ENCODE results near the gene SLC10A6. TPM values are rescaled to one million over a fixed set of nuclear protein-coding genes. Genes with fewer than 3 reads are reported as not detected.

Gene SLC10A6
- total and polyA plus RNA-seq, 4 donors = 0.05 to 0.25 TPM; not detected in 2

DNA sequence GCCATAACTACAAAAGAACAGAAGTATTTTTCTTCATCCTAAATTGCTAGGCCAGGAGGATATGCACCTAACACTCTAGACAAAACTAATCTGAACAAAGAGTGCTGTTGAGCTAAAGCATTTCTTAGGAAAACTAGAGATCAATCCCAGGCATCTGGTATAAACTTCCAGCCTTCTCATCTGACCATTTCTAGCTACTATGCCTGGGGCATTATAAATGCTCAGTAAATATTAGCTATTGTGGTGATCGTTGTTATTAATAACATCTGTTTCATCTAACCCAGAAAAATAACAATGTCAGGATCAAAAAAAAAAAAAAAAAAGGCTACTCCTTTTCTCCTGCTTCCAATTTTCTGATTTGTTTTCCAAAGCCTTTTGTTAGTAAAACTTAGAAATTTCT lies 7.7 kb upstream of the SLC10A6 start:
- Histone ChIP-seq H3K36me3 (ENCODE audit: control insufficient read depth in 4 of 4, insufficient read depth in 3 of 4, low read depth in 1 of 4, low read length in 3 of 4) (no peaks in the 10 kb centered on the region), H3K4me1 (ENCODE audit: control insufficient read depth in 4 of 4, insufficient read depth in 4 of 4, low read length in 3 of 4) (no peaks in the 10 kb centered on the region), H3K27ac (ENCODE audit: low read depth in 1 of 2, low read length in 2 of 2) (no peak overlapping the region), H3K27me3 (ENCODE audit: control insufficient read depth in 4 of 4, insufficient read depth in 4 of 4, low read length in 3 of 4) (no peaks in the 10 kb centered on the region), H3K9ac (ENCODE audit: low read depth in 1 of 2, low read length in 2 of 2) (no peak overlapping the region), H3K4me3 (ENCODE audit: low read depth in 1 of 3, low read length in 3 of 3) (no peak overlapping the region), H3K9me3 (ENCODE audit: control insufficient read depth in 4 of 4, low read length in 3 of 4) (no peaks in the 10 kb centered on the region)
- DNase-seq (ENCODE audit: low spot score) = no peak
- TF ChIP-seq EGR1 (IDR thresholded peaks at IDR 0.05; ENCODE audit: low read depth in 2 of 2) (no peak), FOXA1 (IDR thresholded peaks at IDR 0.05) (no peak), NR2F2 (IDR thresholded peaks at IDR 0.05) (no peak), RAD21 (IDR thresholded peaks at IDR 0.05) (no peak), TAF1 (conservative IDR thresholded peaks at IDR 0.05) (no peak), JUND (IDR thresholded peaks at IDR 0.05) (no peak), HNF4G (IDR thresholded peaks at IDR 0.05) (no peak)
- 86% methylated on average over 1 of the region's 1 CpG for WGBS

DNA sequence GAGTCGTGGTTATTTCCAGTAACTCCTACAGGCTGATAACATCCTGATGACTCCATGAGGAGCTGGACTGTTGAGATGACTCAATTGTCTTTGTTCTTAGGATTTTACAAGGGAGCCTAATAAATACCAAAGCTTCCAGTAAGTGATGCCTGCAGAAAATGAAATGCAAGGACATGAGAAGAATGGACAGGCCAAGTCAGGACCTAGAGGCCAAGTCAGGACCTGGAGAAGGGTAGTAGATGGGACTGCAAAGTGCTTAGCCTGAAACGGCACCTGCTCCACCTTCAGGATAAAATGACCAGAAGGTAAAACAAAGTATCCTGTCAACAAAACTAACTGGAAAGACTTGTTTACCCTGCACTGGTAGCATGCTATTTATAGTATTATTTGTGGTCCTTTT lies 6.4 kb upstream of the SLC10A6 start:
- TF ChIP-seq EGR1 (IDR thresholded peaks at IDR 0.05; ENCODE audit: low read depth in 2 of 2) = no peak
- TF ChIP-seq, protein P1, sequence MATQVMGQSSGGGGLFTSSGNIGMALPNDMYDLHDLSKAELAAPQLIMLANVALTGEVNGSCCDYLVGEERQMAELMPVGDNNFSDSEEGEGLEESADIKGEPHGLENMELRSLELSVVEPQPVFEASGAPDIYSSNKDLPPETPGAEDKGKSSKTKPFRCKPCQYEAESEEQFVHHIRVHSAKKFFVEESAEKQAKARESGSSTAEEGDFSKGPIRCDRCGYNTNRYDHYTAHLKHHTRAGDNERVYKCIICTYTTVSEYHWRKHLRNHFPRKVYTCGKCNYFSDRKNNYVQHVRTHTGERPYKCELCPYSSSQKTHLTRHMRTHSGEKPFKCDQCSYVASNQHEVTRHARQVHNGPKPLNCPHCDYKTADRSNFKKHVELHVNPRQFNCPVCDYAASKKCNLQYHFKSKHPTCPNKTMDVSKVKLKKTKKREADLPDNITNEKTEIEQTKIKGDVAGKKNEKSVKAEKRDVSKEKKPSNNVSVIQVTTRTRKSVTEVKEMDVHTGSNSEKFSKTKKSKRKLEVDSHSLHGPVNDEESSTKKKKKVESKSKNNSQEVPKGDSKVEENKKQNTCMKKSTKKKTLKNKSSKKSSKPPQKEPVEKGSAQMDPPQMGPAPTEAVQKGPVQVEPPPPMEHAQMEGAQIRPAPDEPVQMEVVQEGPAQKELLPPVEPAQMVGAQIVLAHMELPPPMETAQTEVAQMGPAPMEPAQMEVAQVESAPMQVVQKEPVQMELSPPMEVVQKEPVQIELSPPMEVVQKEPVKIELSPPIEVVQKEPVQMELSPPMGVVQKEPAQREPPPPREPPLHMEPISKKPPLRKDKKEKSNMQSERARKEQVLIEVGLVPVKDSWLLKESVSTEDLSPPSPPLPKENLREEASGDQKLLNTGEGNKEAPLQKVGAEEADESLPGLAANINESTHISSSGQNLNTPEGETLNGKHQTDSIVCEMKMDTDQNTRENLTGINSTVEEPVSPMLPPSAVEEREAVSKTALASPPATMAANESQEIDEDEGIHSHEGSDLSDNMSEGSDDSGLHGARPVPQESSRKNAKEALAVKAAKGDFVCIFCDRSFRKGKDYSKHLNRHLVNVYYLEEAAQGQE (IDR thresholded peaks at IDR 0.05) = no peak
- no peak for TF ChIP-seq HNF4A (conservative IDR thresholded peaks at IDR 0.05)
- no peak for TF ChIP-seq HNF4G (IDR thresholded peaks at IDR 0.05)
- no peak for TF ChIP-seq SP1 (IDR thresholded peaks at IDR 0.05)
- TF ChIP-seq, protein P2, sequence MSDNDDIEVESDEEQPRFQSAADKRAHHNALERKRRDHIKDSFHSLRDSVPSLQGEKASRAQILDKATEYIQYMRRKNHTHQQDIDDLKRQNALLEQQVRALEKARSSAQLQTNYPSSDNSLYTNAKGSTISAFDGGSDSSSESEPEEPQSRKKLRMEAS (IDR thresholded peaks at IDR 0.05) = no peak
- TF ChIP-seq, protein P3, sequence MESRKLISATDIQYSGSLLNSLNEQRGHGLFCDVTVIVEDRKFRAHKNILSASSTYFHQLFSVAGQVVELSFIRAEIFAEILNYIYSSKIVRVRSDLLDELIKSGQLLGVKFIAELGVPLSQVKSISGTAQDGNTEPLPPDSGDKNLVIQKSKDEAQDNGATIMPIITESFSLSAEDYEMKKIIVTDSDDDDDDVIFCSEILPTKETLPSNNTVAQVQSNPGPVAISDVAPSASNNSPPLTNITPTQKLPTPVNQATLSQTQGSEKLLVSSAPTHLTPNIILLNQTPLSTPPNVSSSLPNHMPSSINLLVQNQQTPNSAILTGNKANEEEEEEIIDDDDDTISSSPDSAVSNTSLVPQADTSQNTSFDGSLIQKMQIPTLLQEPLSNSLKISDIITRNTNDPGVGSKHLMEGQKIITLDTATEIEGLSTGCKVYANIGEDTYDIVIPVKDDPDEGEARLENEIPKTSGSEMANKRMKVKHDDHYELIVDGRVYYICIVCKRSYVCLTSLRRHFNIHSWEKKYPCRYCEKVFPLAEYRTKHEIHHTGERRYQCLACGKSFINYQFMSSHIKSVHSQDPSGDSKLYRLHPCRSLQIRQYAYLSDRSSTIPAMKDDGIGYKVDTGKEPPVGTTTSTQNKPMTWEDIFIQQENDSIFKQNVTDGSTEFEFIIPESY (IDR thresholded peaks at IDR 0.05) = no peak
- TF ChIP-seq JUND (IDR thresholded peaks at IDR 0.05) = no peak
- TF ChIP-seq NR2F2 (IDR thresholded peaks at IDR 0.05) = no peak
- no peak for TF ChIP-seq YY1 (IDR thresholded peaks at IDR 0.05)
- TF ChIP-seq GABPA (IDR thresholded peaks at IDR 0.05 in 1 of 2, conservative IDR thresholded peaks at IDR 0.05 in 1 of 2) = no peak
- TF ChIP-seq, protein P4, sequence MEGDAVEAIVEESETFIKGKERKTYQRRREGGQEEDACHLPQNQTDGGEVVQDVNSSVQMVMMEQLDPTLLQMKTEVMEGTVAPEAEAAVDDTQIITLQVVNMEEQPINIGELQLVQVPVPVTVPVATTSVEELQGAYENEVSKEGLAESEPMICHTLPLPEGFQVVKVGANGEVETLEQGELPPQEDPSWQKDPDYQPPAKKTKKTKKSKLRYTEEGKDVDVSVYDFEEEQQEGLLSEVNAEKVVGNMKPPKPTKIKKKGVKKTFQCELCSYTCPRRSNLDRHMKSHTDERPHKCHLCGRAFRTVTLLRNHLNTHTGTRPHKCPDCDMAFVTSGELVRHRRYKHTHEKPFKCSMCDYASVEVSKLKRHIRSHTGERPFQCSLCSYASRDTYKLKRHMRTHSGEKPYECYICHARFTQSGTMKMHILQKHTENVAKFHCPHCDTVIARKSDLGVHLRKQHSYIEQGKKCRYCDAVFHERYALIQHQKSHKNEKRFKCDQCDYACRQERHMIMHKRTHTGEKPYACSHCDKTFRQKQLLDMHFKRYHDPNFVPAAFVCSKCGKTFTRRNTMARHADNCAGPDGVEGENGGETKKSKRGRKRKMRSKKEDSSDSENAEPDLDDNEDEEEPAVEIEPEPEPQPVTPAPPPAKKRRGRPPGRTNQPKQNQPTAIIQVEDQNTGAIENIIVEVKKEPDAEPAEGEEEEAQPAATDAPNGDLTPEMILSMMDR (IDR thresholded peaks at IDR 0.05; ENCODE audit: low read depth, low read length, missing input control) = no peak
- TF ChIP-seq RXRA (IDR thresholded peaks at IDR 0.05) = no peak
- TF ChIP-seq, protein P5, sequence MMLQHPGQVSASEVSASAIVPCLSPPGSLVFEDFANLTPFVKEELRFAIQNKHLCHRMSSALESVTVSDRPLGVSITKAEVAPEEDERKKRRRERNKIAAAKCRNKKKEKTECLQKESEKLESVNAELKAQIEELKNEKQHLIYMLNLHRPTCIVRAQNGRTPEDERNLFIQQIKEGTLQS (IDR thresholded peaks at IDR 0.05) = no peak
- no peak for TF ChIP-seq FOXA2 (IDR thresholded peaks at IDR 0.05)
- no peak for TF ChIP-seq TAF1 (conservative IDR thresholded peaks at IDR 0.05)
- TF ChIP-seq FOXA1 (IDR thresholded peaks at IDR 0.05) = no peak
- no peak for TF ChIP-seq RAD21 (IDR thresholded peaks at IDR 0.05)
- Histone ChIP-seq H3K9ac (ENCODE audit: low read depth in 1 of 2, low read length in 2 of 2) (no peak overlapping the region), H3K27ac (ENCODE audit: low read depth in 1 of 2, low read length in 2 of 2) (no peak overlapping the region), H3K4me1 (ENCODE audit: control insufficient read depth in 4 of 4, insufficient read depth in 4 of 4, low read length in 3 of 4) (no peaks in the 10 kb centered on the region), H3K36me3 (ENCODE audit: control insufficient read depth in 4 of 4, insufficient read depth in 3 of 4, low read depth in 1 of 4, low read length in 3 of 4) (no peaks in the 10 kb centered on the region), H3K27me3 (ENCODE audit: control insufficient read depth in 4 of 4, insufficient read depth in 4 of 4, low read length in 3 of 4) (no peaks in the 10 kb centered on the region), H3K9me3 (ENCODE audit: control insufficient read depth in 4 of 4, low read length in 3 of 4) (no peaks in the 10 kb centered on the region), H3K4me3 (ENCODE audit: low read depth in 1 of 3, low read length in 3 of 3) (no peak overlapping the region)
- 81% methylated on average over 2 of the region's 2 CpGs for WGBS
- DNase-seq (ENCODE audit: low spot score) = no peak
